HG02759 (cell line): ENCODE results near the gene TMPRSS6.

ENCODE experiments used
- ATAC-seq: cut with Tn5 transposase; IDR thresholded peaks from one replicate; pipeline ENCODE4 v1.9.1; 2021; ENCODE audit warnings: mild to moderate bottlenecking, moderate library complexity; ENCODE audit not compliant: unreplicated experiment

TMPRSS6 gene

DNA sequence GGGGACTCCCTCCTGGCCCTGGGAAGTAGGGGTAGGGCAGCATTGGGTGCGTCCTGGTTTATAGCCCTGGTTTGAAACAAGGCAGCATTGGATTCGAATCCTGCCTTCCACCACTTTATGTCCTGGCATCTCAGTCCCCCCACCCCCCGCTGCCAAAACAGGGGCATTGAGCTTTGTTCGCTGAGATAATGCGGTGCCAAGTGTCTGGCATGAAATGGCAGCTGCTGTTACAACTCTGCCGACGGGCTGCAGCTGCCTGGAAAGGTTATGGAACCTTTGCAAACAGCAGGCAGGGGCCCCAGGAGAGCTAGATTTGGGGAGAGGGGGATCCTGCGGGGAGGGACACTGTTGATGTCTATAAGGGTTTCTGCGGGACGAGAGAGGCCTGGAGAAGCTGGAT is 92.2 kb downstream of the TMPRSS6 start:
- no peak for ATAC-seq

DNA sequence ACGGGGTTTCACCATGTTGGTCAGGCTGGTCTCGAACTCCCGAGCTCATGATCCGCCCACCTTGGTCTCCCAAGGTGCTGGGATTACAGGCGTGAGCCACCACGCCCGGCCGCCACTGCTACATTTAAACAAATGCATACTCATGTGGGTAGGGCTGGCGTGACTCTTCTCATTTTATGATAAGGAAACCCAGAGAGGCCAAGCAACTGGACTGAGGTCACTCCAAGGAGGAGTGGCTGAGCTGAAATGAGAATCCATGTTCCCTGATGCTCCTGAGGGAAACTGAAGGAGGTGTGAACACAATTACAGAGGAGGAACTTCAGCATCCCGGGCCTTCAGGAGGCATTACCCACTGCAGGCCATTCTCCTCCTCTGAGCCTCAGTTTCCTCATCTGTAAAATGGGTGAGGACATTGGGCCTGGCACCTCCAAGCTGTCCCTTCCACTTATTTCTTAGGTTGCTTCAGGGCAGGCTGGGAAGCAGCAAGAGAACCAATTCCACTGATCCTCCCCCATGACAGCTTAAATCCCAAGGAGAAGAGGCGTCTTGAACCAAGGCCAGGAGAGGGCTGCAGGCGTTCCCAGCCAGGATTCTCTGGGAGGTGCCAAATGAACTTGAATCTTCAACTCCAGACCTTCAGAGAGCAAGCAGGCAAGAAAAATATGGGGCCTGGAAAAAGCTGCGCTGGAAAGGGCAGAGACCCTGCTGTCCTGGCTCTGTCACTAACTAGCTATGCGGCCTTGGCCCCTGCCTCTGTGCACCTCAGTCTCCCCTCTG is 93.2 kb downstream of the TMPRSS6 start:
- no peak for ATAC-seq

DNA sequence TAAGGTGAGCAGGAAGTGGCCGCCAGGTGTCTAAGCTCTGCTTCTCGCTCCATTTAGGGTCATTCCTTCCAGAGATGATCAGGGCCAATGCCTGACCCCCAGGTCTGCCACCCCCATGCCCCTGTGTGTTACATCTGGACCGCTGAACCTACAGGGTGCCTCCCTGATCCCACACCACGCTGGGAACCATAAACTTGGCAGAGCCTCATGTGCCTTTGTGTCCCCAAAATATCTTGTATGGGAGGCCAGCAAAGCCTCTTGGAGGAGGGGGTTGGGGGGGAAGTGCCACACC is 94.0 kb downstream of the TMPRSS6 start:
- no peak for ATAC-seq
